ENCODE data around the gene PKD1L1.

The PKD1L1 gene

DNA sequence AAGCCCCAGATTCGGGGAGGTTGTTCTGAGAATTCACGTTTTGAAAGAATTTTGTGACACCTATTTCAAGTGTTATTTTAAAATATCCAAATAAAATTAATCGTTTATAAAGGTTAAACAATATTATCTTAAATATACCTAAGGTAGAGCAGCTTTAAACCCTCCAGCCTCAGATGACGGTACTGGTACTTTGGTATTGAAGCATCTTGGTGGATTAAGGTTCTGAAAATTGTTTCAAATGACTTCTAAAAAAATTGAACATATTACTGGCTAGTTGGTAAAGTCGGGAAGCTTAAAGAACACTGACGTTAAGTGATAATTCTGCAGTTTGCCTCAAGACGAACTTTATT is 31.5 kb upstream of the PKD1L1 start:
- no peaks in the 10 kb centered on the region for H3K27me3 ChIP-seq (ENCODE audit: insufficient read depth, low read length)
- peaks cover 3% of the 10 kb centered on the region; the same call in 1 of the 2 replicates for H3K4me1 ChIP-seq (ENCODE audit: insufficient read depth, low read length)
- peaks cover 38% of the 10 kb centered on the region for H3K36me3 ChIP-seq (ENCODE audit: insufficient read depth, low read depth, low read length)
- no peak overlapping the region; the same call in 1 of the 2 replicates for H3K9ac ChIP-seq (ENCODE audit: low read depth, low read length)
- H3K4me3 ChIP-seq (ENCODE audit: low read length): peak overlapping the region; percentile 91
- H3K27ac ChIP-seq (ENCODE audit: low read length): no peak overlapping the region
- no peaks in the 10 kb centered on the region for H3K9me3 ChIP-seq (ENCODE audit: insufficient read depth, low read depth, low read length)

DNA sequence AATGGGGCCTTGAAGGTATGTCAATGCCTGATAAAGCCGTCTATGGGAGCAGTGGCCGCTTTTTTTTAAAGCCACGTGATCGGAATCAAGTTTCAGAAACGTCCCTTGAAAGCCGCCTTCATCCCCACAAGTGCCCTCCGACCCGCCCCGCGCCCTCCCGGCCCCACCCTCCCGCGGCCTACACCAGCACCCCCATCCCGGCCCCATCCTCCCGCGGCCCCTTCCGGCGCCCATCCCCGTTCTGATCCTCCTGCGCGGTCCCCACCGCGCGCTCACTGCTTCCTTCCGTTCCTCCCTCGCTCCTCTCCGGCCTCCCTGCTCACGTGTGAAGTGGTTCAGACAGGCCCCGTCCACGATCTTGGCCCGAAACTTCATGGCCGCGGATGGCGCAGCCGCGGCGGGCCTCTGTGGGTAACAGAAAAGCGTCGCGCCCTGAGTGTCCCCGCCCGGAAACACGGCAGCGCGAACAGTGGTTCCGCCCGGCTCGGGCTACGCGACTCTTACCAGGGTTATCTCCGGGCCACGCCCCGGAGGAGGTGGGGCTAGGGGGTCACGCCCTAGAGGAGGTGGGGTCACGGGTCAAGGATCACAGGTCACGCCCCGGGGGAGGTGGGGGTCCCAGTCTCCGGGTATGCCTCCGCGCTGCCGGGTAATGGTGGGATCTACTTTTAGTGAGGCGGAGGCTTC is 31.0 kb upstream of the PKD1L1 start, which contains the start of gene HUS1:
Gene HUS1, minus strand, starts transcription at position 471 of the 687 bp plus-strand sequence. Its CDS starts 96 bp downstream, at position 375.
- Histone ChIP-seq H3K4me1 (ENCODE audit: insufficient read depth, low read length) (peaks cover 3% of the 10 kb centered on the region; the same call in 1 of the 2 replicates), H3K36me3 (ENCODE audit: insufficient read depth, low read depth, low read length) (peaks cover 43% of the 10 kb centered on the region), H3K9ac (ENCODE audit: low read depth, low read length) (peak within 1 kb of the TSS; percentile 78), H3K27me3 (ENCODE audit: insufficient read depth, low read length) (no peaks in the 10 kb centered on the region), H3K27ac (ENCODE audit: low read length) (no peak within 1 kb of the TSS), H3K4me3 (ENCODE audit: low read length) (peak within 1 kb of the TSS; percentile 91), H3K9me3 (ENCODE audit: insufficient read depth, low read depth, low read length) (no peaks in the 10 kb centered on the region)

DNA sequence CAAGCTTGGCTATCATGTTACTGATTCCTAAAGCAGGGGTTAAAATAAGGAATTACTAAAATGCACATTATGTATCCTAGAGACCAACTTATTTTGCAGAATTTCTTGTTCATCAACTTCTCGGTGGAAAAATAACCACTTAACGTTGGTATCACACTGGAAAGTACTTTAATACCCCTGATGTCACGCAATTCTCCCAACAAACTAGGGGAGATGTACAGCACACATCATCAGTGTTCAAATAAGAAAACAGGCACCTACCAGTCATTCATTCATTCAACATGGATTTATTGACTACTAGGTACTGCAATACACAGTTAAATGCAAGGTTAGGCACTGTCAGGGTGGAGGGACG is 30.5 kb upstream of the PKD1L1 start:
- Histone ChIP-seq H3K9ac (ENCODE audit: low read depth, low read length) (peak overlapping the region; percentile 78), H3K36me3 (ENCODE audit: insufficient read depth, low read depth, low read length) (peaks cover 48% of the 10 kb centered on the region), H3K9me3 (ENCODE audit: insufficient read depth, low read depth, low read length) (no peaks in the 10 kb centered on the region), H3K27ac (ENCODE audit: low read length) (no peak overlapping the region), H3K4me1 (ENCODE audit: insufficient read depth, low read length) (peaks cover 3% of the 10 kb centered on the region; the same call in 1 of the 2 replicates), H3K4me3 (ENCODE audit: low read length) (peak overlapping the region; percentile 91), H3K27me3 (ENCODE audit: insufficient read depth, low read length) (no peaks in the 10 kb centered on the region)

GRCh38 chr7:47973739-47974138 is 25.5 kb upstream of the PKD1L1 start:
- Histone ChIP-seq H3K9me3 (ENCODE audit: insufficient read depth, low read depth, low read length) (no peaks in the 10 kb centered on the region), H3K4me3 (ENCODE audit: low read length) (no peak overlapping the region), H3K36me3 (ENCODE audit: insufficient read depth, low read depth, low read length) (peaks cover 89% of the 10 kb centered on the region), H3K9ac (ENCODE audit: low read depth, low read length) (no peak overlapping the region), H3K27me3 (ENCODE audit: insufficient read depth, low read length) (no peaks in the 10 kb centered on the region), H3K27ac (ENCODE audit: low read length) (no peak overlapping the region), H3K4me1 (ENCODE audit: insufficient read depth, low read length) (peaks cover 3% of the 10 kb centered on the region; the same call in 1 of the 2 replicates)

DNA sequence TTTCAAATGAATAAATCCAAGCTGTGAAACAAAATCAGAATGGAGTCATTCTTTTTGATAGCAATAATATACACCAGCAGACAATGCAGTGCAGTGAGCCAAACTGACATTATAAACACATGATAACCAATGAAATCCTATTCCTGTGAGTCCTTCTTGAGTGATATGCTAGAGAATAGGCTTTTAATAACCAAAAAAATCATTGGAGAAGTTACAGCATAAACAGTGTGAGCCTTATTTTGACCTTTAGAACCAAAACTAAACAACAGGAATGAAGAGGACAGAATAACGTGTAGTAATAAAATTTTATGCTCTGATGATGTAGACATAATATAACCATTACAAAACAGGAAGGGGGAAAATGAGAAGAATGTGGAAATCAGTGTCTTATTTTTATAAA is 22.5 kb upstream of the PKD1L1 start:
- Histone ChIP-seq H3K9me3 (ENCODE audit: insufficient read depth, low read depth, low read length) (no peaks in the 10 kb centered on the region), H3K4me3 (ENCODE audit: low read length) (no peak overlapping the region), H3K9ac (ENCODE audit: low read depth, low read length) (no peak overlapping the region), H3K4me1 (ENCODE audit: insufficient read depth, low read length) (no peaks in the 10 kb centered on the region), H3K27ac (ENCODE audit: low read length) (no peak overlapping the region), H3K36me3 (ENCODE audit: insufficient read depth, low read depth, low read length) (peaks cover 90% of the 10 kb centered on the region), H3K27me3 (ENCODE audit: insufficient read depth, low read length) (no peaks in the 10 kb centered on the region)

- Histone ChIP-seq H3K4me1 (ENCODE audit: insufficient read depth, low read length) (no peaks in the 10 kb centered on the region), H3K9ac (ENCODE audit: low read depth, low read length) (no peak overlapping the region), H3K36me3 (ENCODE audit: insufficient read depth, low read depth, low read length) (peaks cover 91% of the 10 kb centered on the region), H3K27me3 (ENCODE audit: insufficient read depth, low read length) (no peaks in the 10 kb centered on the region), H3K4me3 (ENCODE audit: low read length) (no peak overlapping the region), H3K9me3 (ENCODE audit: insufficient read depth, low read depth, low read length) (no peaks in the 10 kb centered on the region), H3K27ac (ENCODE audit: low read length) (no peak overlapping the region)
Measured at GRCh38 chr7:47968847-47969774, 20.8 kb upstream of the PKD1L1 start.

GRCh38 chr7:47967708-47968107 is 19.4 kb upstream of the PKD1L1 start:
- peaks cover 91% of the 10 kb centered on the region for H3K36me3 ChIP-seq (ENCODE audit: insufficient read depth, low read depth, low read length)
- no peaks in the 10 kb centered on the region for H3K4me1 ChIP-seq (ENCODE audit: insufficient read depth, low read length)
- H3K9ac ChIP-seq (ENCODE audit: low read depth, low read length): no peak overlapping the region
- no peak overlapping the region for H3K27ac ChIP-seq (ENCODE audit: low read length)
- H3K4me3 ChIP-seq (ENCODE audit: low read length): no peak overlapping the region
- no peaks in the 10 kb centered on the region for H3K27me3 ChIP-seq (ENCODE audit: insufficient read depth, low read length)
- H3K9me3 ChIP-seq (ENCODE audit: insufficient read depth, low read depth, low read length): no peaks in the 10 kb centered on the region

DNA sequence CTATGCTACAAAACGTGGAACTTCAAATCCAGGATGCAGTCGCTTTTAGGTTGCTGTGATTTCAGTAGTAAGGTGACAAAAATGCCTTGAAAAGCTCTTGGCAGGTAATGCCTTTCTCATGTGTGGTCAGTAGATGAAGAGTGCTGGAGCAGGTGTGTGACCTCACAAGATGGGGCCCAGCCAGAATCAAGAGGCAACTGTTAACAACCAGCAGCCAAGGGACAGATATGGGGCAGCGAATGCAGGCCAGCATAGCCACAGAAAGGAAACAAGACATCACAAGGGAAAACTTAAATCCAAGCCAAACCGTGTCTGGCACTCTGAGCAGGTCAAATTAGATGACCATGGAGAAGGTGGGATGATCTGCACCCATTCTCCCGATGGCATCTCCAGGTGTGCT is 18.9 kb upstream of the PKD1L1 start:
- no peaks in the 10 kb centered on the region for H3K4me1 ChIP-seq (ENCODE audit: insufficient read depth, low read length)
- no peak overlapping the region for H3K4me3 ChIP-seq (ENCODE audit: low read length)
- no peak overlapping the region for H3K27ac ChIP-seq (ENCODE audit: low read length)
- no peak overlapping the region for H3K9ac ChIP-seq (ENCODE audit: low read depth, low read length)
- H3K36me3 ChIP-seq (ENCODE audit: insufficient read depth, low read depth, low read length): peaks cover 91% of the 10 kb centered on the region
- no peaks in the 10 kb centered on the region for H3K9me3 ChIP-seq (ENCODE audit: insufficient read depth, low read depth, low read length)
- no peaks in the 10 kb centered on the region for H3K27me3 ChIP-seq (ENCODE audit: insufficient read depth, low read length)

GRCh38 chr7:47965456-47965855 is 17.2 kb upstream of the PKD1L1 start:
- no peaks in the 10 kb centered on the region for H3K27me3 ChIP-seq (ENCODE audit: insufficient read depth, low read length)
- H3K9ac ChIP-seq (ENCODE audit: low read depth, low read length): no peak overlapping the region
- H3K27ac ChIP-seq (ENCODE audit: low read length): no peak overlapping the region
- H3K4me3 ChIP-seq (ENCODE audit: low read length): no peak overlapping the region
- peaks cover 92% of the 10 kb centered on the region for H3K36me3 ChIP-seq (ENCODE audit: insufficient read depth, low read depth, low read length)
- no peaks in the 10 kb centered on the region for H3K4me1 ChIP-seq (ENCODE audit: insufficient read depth, low read length)
- 0 out of 2 replicates have a peak, but pooled peaks cover 3% of the 10 kb centered on the region for H3K9me3 ChIP-seq (ENCODE audit: insufficient read depth, low read depth, low read length)

DNA sequence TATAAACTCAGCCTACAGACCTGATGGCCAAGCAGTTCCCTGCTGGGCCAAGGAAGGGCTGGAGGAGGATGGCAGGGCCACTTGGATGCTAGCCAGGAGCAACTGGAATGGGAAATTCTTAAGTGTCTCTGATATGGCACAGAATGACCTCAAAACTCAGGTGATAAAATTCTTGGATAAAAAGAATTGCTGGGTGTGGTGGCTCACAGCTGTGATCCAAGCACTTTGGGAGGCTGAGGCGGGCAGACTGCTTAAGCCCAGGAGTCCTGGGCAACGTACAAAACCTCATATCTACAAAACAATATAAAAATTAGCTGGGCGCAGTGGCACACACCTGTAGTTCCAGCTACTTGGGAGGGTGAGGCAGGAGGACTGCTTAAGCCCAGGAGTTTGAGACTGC is 14.0 kb upstream of the PKD1L1 start:
- Histone ChIP-seq H3K4me1 (ENCODE audit: insufficient read depth, low read length) (no peaks in the 10 kb centered on the region), H3K9me3 (ENCODE audit: insufficient read depth, low read depth, low read length) (0 out of 2 replicates have a peak, but pooled peaks cover 3% of the 10 kb centered on the region), H3K36me3 (ENCODE audit: insufficient read depth, low read depth, low read length) (peaks cover 78% of the 10 kb centered on the region), H3K9ac (ENCODE audit: low read depth, low read length) (no peak overlapping the region), H3K27ac (ENCODE audit: low read length) (no peak overlapping the region), H3K4me3 (ENCODE audit: low read length) (no peak overlapping the region), H3K27me3 (ENCODE audit: insufficient read depth, low read length) (no peaks in the 10 kb centered on the region)

DNA sequence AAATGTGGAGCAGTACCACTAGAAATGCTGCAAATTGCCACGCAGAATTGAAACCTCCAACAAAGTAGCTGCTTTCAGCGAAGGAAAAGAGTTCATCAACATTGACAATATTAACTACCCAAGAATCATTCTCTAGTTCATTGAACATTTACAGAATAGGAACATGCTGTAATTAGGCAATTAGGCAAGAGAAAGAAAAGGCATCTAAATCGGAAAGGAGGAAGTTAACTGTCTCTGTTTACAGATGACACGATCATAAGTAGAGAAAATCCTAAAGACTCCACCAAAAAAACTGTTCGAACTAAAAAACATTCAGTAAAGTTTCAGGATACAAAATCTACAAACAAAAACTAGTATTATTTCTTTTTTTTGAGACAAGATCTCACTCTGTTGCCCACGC is 8.9 kb upstream of the PKD1L1 start:
- no peaks in the 10 kb centered on the region for H3K27me3 ChIP-seq (ENCODE audit: insufficient read depth, low read length)
- H3K9me3 ChIP-seq (ENCODE audit: insufficient read depth, low read depth, low read length): 0 out of 2 replicates have a peak, but pooled peaks cover 3% of the 10 kb centered on the region
- peaks cover 47% of the 10 kb centered on the region for H3K36me3 ChIP-seq (ENCODE audit: insufficient read depth, low read depth, low read length)
- no peak overlapping the region for H3K27ac ChIP-seq (ENCODE audit: low read length)
- H3K9ac ChIP-seq (ENCODE audit: low read depth, low read length): no peak overlapping the region
- no peaks in the 10 kb centered on the region; the same call in 1 of the 2 replicates for H3K4me1 ChIP-seq (ENCODE audit: insufficient read depth, low read length)
- no peak overlapping the region for H3K4me3 ChIP-seq (ENCODE audit: low read length)

Measured in iPS-20b (cell line).